Caco-2 (cell line): ENCODE results near the gene MEIOSIN. TPM values are rescaled to one million over a fixed set of nuclear protein-coding genes. Genes with fewer than 3 reads are reported as not detected.

Source experiments
- BruUV-seq: library from RNA; stranded (reverse); fragments of 400-500 nt; replicated peaks from 2 replicates; lab custom pipeline; 2021; lab: Mats Ljungman, UMichigan
- CTCF ChIA-PET: fragments of 300-600 bp; sonication (Branson Sonifier 250); formaldehyde crosslinking; loops from one replicate; lab custom pipeline; 2022; ENCODE audit warnings: antibody characterized with exemption; lab: Charles Lee
- POLR2A ChIA-PET: fragments of 300-600 bp; sonication (Branson Sonifier 250); formaldehyde crosslinking; loops from one replicate; lab custom pipeline; 2022; ENCODE audit warnings: antibody characterized with exemption; lab: Charles Lee
- DNase-seq, 2 experiments: peaks; one replicate each; pipeline versions ENCODE4 v3.0.0 to v3.0.0-alpha.2; 2020 to 2022
- H3K27me3 ChIP-seq: replicated peaks from 2 replicates; pipeline ENCODE4 v1.6.0; 2011; ENCODE audit warnings: low read length; ENCODE audit not compliant: control insufficient read depth, insufficient read depth
- H3K36me3 ChIP-seq: 2 replicates; pipeline ENCODE4 v1.5.1; 2011; ENCODE audit warnings: low read length; ENCODE audit not compliant: control insufficient read depth, insufficient read depth
- H3K4me1 ChIP-seq: fragments of 250-450 bp; sonication (Bioruptor Pico); 2 replicates; pipeline ENCODE4 v1.5.1; 2020; ENCODE audit warnings: mild to moderate bottlenecking
- H3K4me3 ChIP-seq: 2 replicates; pipeline ENCODE4 v1.5.1; 2011; ENCODE audit warnings: low read depth, mild to moderate bottlenecking, control low read depth, low read length
- H3K9me3 ChIP-seq: fragments of 250-450 bp; sonication (Bioruptor Pico); 2 replicates; pipeline ENCODE4 v1.5.1; 2020; ENCODE audit warnings: mild to moderate bottlenecking, moderate library complexity
- H3K27ac Mint-ChIP-seq: one replicate; pipeline ENCODE4 v1.8.0; 2022; ENCODE audit warnings: mixed read lengths; ENCODE audit not compliant: unreplicated experiment
- H3K27me3 Mint-ChIP-seq: one replicate; pipeline ENCODE4 v1.8.0; 2022; ENCODE audit warnings: mixed read lengths; ENCODE audit not compliant: insufficient read depth, unreplicated experiment
- H3K36me3 Mint-ChIP-seq: one replicate; pipeline ENCODE4 v1.8.0; 2022; ENCODE audit warnings: mild to moderate bottlenecking, mixed read lengths; ENCODE audit not compliant: insufficient read depth, unreplicated experiment
- H3K4me1 Mint-ChIP-seq: one replicate; pipeline ENCODE4 v1.8.0; 2022; ENCODE audit warnings: low read depth, mixed read lengths; ENCODE audit not compliant: unreplicated experiment
- H3K4me3 Mint-ChIP-seq: one replicate; pipeline ENCODE4 v1.8.0; 2022; ENCODE audit warnings: mild to moderate bottlenecking, moderate library complexity, mixed read lengths; ENCODE audit not compliant: unreplicated experiment
- H3K9me3 Mint-ChIP-seq: one replicate; pipeline ENCODE4 v1.8.0; 2022; ENCODE audit warnings: mixed read lengths; ENCODE audit not compliant: unreplicated experiment
- intact Hi-C: fragments of 100-400 bp; cut with micrococcal nuclease; formaldehyde crosslinking; loops from one replicate; pipeline ENCODE4 v1.10.0; 2022; ENCODE audit not compliant: unreplicated experiment
- total RNA-seq: library from RNA; stranded (reverse); gene quantifications from 2 replicates; pipeline ENCODE4 v1.2.3, GENCODE V29; 2022
- TF ChIP-seq, protein P1 (sequence below), 2 experiments: fragments of 200-600 bp in 1 of 2; IDR thresholded peaks; 1 replicate in 1 of 2; 2 replicates in 1 of 2; pipeline versions ENCODE4 v1.5.1 to v1.8.0; 2011 to 2022; ENCODE audit warnings: antibody characterized with exemption in 1 of 2, control low read depth in 1 of 2, inconsistent platforms in 1 of 2, low read depth in 1 of 2, low read length in 1 of 2, mild to moderate bottlenecking in 1 of 2, moderate library complexity in 1 of 2; ENCODE audit not compliant: insufficient read depth in 1 of 2, severe bottlenecking in 1 of 2, unreplicated experiment in 1 of 2

The MEIOSIN gene
- total RNA-seq, 1 experiment from 2014 or later = not detected

GRCh38 chr19:45762870-45763631 lies 29.8 kb downstream of the MEIOSIN start:
- DNase-seq = no peak

DNA sequence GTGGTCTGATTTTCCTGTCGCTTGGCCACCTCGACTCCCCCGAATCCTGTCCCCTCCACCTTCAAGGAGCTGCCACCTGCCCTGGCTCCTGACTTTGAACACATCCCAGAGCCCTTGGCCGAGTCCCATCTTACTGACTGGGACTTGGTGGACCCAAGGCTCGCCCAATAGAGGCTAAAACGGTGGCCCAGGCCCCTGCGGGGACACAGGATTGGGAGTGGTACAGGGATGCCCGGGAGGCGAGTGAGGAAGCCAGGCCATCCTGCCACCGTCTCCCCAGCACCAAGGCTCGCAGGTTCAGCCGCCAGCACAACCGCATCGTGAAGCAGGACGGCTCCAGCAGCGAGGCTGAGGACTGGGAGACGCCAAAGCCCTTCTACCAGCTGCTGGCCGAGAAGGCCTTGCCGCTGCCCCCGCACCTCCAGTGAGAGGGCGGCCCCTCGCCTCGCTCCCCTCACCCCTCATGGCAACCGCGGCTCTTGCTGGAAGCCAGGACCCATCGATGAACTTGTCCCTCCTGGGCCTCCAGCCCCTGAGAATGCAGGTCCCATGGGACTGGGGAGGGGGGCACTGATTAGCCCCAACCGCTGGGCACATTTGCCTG lies 30.6 kb downstream of the MEIOSIN start:
- intact Hi-C loops = no loop called here
- POLR2A ChIA-PET = interaction anchor here (0.6 kb wide), 1 partner anchor 21 kb away, joined by 3 read pairs; no protein-coding TSS in a partner anchor
- CTCF ChIA-PET = no interaction called here

More at GRCh38 chr19:45762870-45763631, 29.8 kb downstream of the MEIOSIN start:
- no peaks in the 10 kb centered on the region for H3K9me3 Mint-ChIP-seq
- intact Hi-C loops = no loop called here
- no peak overlapping the region for H3K27ac Mint-ChIP-seq
- no peak overlapping the region for H3K4me3 Mint-ChIP-seq
- no peaks in the 10 kb centered on the region for H3K36me3 ChIP-seq
- TF ChIP-seq, protein P1, sequence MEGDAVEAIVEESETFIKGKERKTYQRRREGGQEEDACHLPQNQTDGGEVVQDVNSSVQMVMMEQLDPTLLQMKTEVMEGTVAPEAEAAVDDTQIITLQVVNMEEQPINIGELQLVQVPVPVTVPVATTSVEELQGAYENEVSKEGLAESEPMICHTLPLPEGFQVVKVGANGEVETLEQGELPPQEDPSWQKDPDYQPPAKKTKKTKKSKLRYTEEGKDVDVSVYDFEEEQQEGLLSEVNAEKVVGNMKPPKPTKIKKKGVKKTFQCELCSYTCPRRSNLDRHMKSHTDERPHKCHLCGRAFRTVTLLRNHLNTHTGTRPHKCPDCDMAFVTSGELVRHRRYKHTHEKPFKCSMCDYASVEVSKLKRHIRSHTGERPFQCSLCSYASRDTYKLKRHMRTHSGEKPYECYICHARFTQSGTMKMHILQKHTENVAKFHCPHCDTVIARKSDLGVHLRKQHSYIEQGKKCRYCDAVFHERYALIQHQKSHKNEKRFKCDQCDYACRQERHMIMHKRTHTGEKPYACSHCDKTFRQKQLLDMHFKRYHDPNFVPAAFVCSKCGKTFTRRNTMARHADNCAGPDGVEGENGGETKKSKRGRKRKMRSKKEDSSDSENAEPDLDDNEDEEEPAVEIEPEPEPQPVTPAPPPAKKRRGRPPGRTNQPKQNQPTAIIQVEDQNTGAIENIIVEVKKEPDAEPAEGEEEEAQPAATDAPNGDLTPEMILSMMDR (IDR thresholded peaks at IDR 0.05; ENCODE audit: insufficient read depth in 1 of 2, low read depth in 1 of 2, low read length in 1 of 2, severe bottlenecking in 1 of 2, unreplicated experiment in 1 of 2) = no peak
- H3K27me3 ChIP-seq = no peaks in the 10 kb centered on the region
- peaks cover 6% of the 10 kb centered on the region for H3K4me1 ChIP-seq
- CTCF ChIA-PET = interaction anchor here (1.3 kb wide), 1 partner anchor 11 kb away, joined by 3 read pairs; no protein-coding TSS in a partner anchor
- no peaks in the 10 kb centered on the region for H3K9me3 ChIP-seq
- no peak overlapping the region for H3K4me3 ChIP-seq
- BruUV-seq = no TSS peak
- POLR2A ChIA-PET = no interaction called here
- H3K27me3 Mint-ChIP-seq = no peaks in the 10 kb centered on the region
- H3K4me1 Mint-ChIP-seq = peaks cover 7% of the 10 kb centered on the region
- peaks cover 13% of the 10 kb centered on the region for H3K36me3 Mint-ChIP-seq

DNA sequence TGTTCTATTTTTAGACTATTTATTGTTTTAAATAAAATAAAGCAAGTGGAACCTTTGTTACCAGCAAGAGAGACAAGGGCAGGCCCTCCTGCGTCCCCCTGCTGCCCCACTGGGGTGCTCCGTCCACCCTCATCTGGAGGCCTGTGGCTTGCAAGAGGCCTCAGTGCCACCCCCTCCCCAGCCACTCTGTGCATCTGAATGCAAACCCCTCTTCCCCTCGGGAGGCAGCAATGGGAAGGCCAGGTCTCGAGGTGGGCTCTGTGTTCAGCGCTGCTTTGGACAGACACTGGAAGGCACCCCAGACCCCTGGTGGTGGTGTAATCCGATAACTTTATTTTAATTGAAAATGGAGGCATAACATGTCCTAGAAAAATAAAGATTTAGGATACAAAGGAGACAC lies 31.2 kb downstream of the MEIOSIN start:
- no peaks in the 10 kb centered on the region for H3K9me3 ChIP-seq
- Mint-ChIP-seq H3K9me3 (no peaks in the 10 kb centered on the region), H3K36me3 (peaks cover 23% of the 10 kb centered on the region), H3K4me3 (peak overlapping the region; percentile 23), H3K27ac (peak overlapping the region; percentile 76), H3K4me1 (peaks cover 7% of the 10 kb centered on the region), H3K27me3 (no peaks in the 10 kb centered on the region)
- POLR2A ChIA-PET = interaction anchor here (0.6 to 1.1 kb wide), 2 partner anchors 20 to 34 kb away, joined by 3 to 4 read pairs; partner anchors contain the start of gene FBXO46
- no peaks in the 10 kb centered on the region for H3K27me3 ChIP-seq
- intact Hi-C loops = no loop called here
- no peaks in the 10 kb centered on the region for H3K36me3 ChIP-seq
- no peak overlapping the region for H3K4me3 ChIP-seq
- DNase-seq = no peak
- no TSS peak for BruUV-seq
- TF ChIP-seq, protein P1 (IDR thresholded peaks at IDR 0.05; ENCODE audit: insufficient read depth in 1 of 2, low read depth in 1 of 2, low read length in 1 of 2, severe bottlenecking in 1 of 2, unreplicated experiment in 1 of 2) = no peak
- CTCF ChIA-PET = no interaction called here
- peaks cover 6% of the 10 kb centered on the region for H3K4me1 ChIP-seq

More for the DNA sequence above, 30.6 kb downstream of the MEIOSIN start:
- TF ChIP-seq, protein P1 (IDR thresholded peaks at IDR 0.05; ENCODE audit: insufficient read depth in 1 of 2, low read depth in 1 of 2, low read length in 1 of 2, severe bottlenecking in 1 of 2, unreplicated experiment in 1 of 2) = no peak
- Histone ChIP-seq H3K27me3 (no peaks in the 10 kb centered on the region), H3K4me3 (no peak overlapping the region), H3K9me3 (no peaks in the 10 kb centered on the region), H3K4me1 (peaks cover 6% of the 10 kb centered on the region), H3K36me3 (no peaks in the 10 kb centered on the region)
- Mint-ChIP-seq H3K4me1 (peaks cover 7% of the 10 kb centered on the region), H3K4me3 (no peak overlapping the region), H3K9me3 (no peaks in the 10 kb centered on the region), H3K36me3 (peaks cover 17% of the 10 kb centered on the region), H3K27me3 (no peaks in the 10 kb centered on the region), H3K27ac (no peak overlapping the region)
- no TSS peak for BruUV-seq
- no peak for DNase-seq
